AG10803 (cell line): ENCODE data around the gene FBXL17.

Experiments
- DNase-seq: peaks from one replicate; pipeline ENCODE4 v3.0.0; 2010; ENCODE audit warnings: low read depth
- H3K4me3 ChIP-seq: 2 replicates; pipeline ENCODE4 v1.5.1; 2011; ENCODE audit warnings: mild to moderate bottlenecking, low read length, control low read depth
- CTCF ChIP-seq: conservative IDR thresholded peaks from 2 replicates; pipeline ENCODE4 v1.5.1; 2011; ENCODE audit warnings: mild to moderate bottlenecking, low read length, control low read depth, inconsistent platforms

The FBXL17 gene

GRCh38 chr5:107840592-107840991, 541.3 kb downstream of the FBXL17 start:
- no peak for TF ChIP-seq CTCF
- DNase-seq, result no peak
- no peak overlapping the region for H3K4me3 ChIP-seq

GRCh38 chr5:107840161-107840560, 541.7 kb downstream of the FBXL17 start:
- no peak overlapping the region for H3K4me3 ChIP-seq
- no peak for TF ChIP-seq CTCF
- DNase-seq, result no peak

GRCh38 chr5:107835096-107835495, 546.8 kb downstream of the FBXL17 start:
- no peak for DNase-seq
- H3K4me3 ChIP-seq, result no peak overlapping the region
- TF ChIP-seq CTCF, result no peak

- DNase-seq, result no peak
- no peak for TF ChIP-seq CTCF
- no peak overlapping the region for H3K4me3 ChIP-seq
Measured at GRCh38 chr5:107832746-107833145, 549.2 kb downstream of the FBXL17 start.

DNA sequence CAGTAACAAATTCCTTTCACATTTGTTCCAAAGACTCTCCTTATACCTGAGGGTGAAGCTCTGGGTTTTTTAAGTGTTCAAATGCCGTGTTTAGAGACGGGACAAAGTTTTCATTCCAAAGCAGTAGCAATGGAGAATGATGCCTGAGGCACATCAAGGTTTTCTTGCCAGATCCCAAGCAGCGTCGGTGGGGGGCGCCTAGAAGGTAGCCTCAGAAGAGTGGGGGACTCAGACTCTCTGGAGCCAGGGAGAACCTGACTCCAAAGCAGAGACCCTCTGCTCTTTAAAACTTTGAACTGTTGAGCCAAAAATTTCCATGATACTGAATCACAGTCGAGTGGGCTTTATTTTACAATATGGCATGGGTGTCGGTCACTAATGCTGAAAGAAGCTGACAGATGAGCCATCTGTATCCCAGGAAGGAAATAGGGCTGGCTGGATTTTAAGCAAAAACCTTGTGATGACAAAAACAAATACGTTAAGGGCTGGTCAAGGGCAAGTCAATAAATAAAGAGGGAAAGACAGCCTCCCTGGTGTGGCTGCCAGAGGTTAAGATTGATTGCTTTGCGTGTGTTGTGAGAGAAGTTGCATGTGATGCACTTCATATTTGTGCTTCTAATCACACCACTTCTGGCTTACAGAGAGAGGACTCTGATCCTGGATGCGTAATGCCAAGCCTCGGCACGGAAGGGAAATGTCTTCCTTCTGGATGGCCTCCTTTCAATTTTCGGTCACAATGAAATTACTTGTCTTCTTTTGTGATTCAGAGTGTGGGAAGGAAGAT, 550.1 kb downstream of the FBXL17 start:
- no peak overlapping the region for H3K4me3 ChIP-seq
- TF ChIP-seq CTCF, result peak; percentile 30; the same call in 1 of the 2 replicates
- DNase-seq, result peak; percentile 97

DNA sequence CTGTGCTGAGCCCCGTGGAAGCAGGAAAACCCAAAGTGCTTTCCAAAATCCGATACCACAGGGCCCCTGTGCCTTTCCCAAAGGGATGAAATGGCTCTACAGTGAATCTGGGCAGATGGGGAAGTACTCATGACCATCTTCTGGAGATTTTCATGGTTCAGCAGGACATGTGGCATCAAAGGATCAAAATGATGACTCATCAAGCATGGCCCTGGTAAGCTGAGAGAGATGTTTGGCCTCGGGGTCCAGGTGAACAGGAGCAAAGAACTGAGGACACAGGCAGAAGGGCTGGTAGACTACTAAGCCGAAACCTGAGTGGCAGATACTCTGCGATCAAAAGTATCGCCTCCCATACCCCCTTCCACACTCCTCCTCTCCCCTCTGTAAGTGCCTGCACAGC, 551.1 kb downstream of the FBXL17 start:
- H3K4me3 ChIP-seq, result no peak overlapping the region
- TF ChIP-seq CTCF, result no peak
- no peak for DNase-seq

DNA sequence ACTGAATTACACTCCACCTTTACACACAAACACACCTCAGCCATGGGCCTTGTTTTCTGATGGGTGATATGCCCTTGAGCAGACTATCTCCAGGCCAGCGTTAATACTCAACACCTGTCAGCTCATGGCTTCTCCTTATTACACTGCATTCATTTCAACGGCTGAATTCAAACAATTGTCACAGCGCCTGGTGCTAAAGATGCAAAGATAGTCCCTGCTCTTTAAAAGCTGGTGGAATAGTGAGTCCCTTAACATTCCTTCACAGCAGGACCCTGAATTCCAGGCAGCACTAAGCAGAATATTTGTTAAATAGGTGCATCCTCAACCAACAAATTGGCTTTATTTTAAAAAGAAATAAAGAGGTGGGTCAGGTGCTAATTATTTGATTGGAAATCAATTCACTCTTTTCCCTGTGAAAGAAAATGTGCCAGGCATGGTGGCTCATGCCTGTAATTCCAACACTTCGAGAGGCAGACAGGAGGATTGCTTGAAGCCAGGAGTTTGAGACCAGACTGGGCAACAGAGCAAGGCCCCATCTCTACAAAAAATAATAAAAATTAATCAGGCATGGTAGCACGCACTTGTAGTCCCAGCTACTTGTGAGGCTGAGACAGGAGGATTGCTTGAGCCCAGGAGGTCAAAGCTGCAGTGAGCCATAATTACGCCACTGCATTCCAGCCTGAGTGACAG, 555.4 kb downstream of the FBXL17 start:
- DNase-seq, result no peak
- TF ChIP-seq CTCF, result no peak
- H3K4me3 ChIP-seq, result no peak overlapping the region
